Neural cell (in vitro differentiated cells): ENCODE measurements around the gene MS4A15. TPM values are rescaled to one million over a fixed set of nuclear protein-coding genes. Genes with fewer than 3 reads are reported as not detected.

Source experiments
- H2AFZ ChIP-seq: fragments of 200-600, 300-800 bp; sonication (generic), shearing (Covaris generic); 2 replicates; pipeline ENCODE4 v1.6.0; 2014; ENCODE audit warnings: low read depth, mild to moderate bottlenecking, antibody characterized with exemption, low read length, moderate library complexity
- H3F3A ChIP-seq: fragments of 200-600 bp; shearing (Covaris generic); 2 replicates; pipeline ENCODE4 v1.6.1; 2016; ENCODE audit warnings: mild to moderate bottlenecking, moderate library complexity, mixed read lengths, antibody characterized with exemption, low read length; ENCODE audit not compliant: insufficient read depth, poor library complexity, severe bottlenecking
- H3K27ac ChIP-seq: fragments of 200-600, 300-800 bp; sonication (generic), shearing (Covaris generic); 2 replicates; pipeline ENCODE4 v1.5.1; 2014; ENCODE audit warnings: mild to moderate bottlenecking, low read length, moderate library complexity
- H3K27me3 ChIP-seq: fragments of 300-800, 200-600 bp; sonication (generic), shearing (Covaris generic); 2 replicates; pipeline ENCODE4 v1.6.0; 2014; ENCODE audit warnings: mild to moderate bottlenecking, low read depth, low read length, moderate library complexity; ENCODE audit not compliant: insufficient read depth
- H3K36me3 ChIP-seq: fragments of 300-800, 200-600 bp; sonication (generic), shearing (Covaris generic); 2 replicates; pipeline ENCODE4 v1.5.1; 2014; ENCODE audit warnings: mild to moderate bottlenecking, antibody characterized with exemption, low read length, moderate library complexity; ENCODE audit not compliant: insufficient read depth
- H3K4me2 ChIP-seq: fragments of 300-800, 200-600 bp; sonication (generic), shearing (Covaris generic); 2 replicates; pipeline ENCODE4 v1.6.0; 2014; ENCODE audit warnings: mild to moderate bottlenecking, low read length
- H3K4me3 ChIP-seq: fragments of 300-800, 200-600 bp; sonication (generic), shearing (Covaris generic); 2 replicates; pipeline ENCODE4 v1.5.1; 2014; ENCODE audit warnings: mild to moderate bottlenecking, low read length, moderate library complexity
- H3K79me2 ChIP-seq: fragments of 200-600 bp; shearing (Covaris generic); replicated peaks from 2 replicates; pipeline ENCODE4 v1.6.0; 2014; ENCODE audit warnings: mild to moderate bottlenecking, low read length, moderate library complexity; ENCODE audit not compliant: insufficient read depth
- H3K9ac ChIP-seq: fragments of 300-800, 200-600 bp; sonication (generic), shearing (Covaris generic); 2 replicates; pipeline ENCODE4 v1.6.1; 2016; ENCODE audit warnings: mild to moderate bottlenecking, low read length, mixed read lengths
- H3K9me2 ChIP-seq: fragments of 200-600 bp; shearing (Covaris generic); 2 replicates; pipeline ENCODE4 v1.6.1; 2016; ENCODE audit warnings: mild to moderate bottlenecking, low read length, mixed read lengths; ENCODE audit not compliant: insufficient read depth
- H3K9me3 ChIP-seq: fragments of 200-600, 300-800 bp; sonication (generic), shearing (Covaris generic); 2 replicates; pipeline ENCODE4 v1.6.1; 2016; ENCODE audit warnings: mild to moderate bottlenecking, mixed run types, low read length, moderate library complexity, mixed read lengths
- H4K20me1 ChIP-seq: fragments of 200-600 bp; shearing (Covaris generic); 2 replicates; pipeline ENCODE4 v1.6.1; 2016; ENCODE audit warnings: mild to moderate bottlenecking, mixed run types; ENCODE audit not compliant: insufficient read depth
- EP300 ChIP-seq: fragments of 450-650 bp; conservative IDR thresholded peaks from 2 replicates; pipeline ENCODE4 v1.6.1; 2014; ENCODE audit warnings: antibody characterized with exemption, mild to moderate bottlenecking, moderate library complexity; ENCODE audit not compliant: poor library complexity, severe bottlenecking
- EZH2 ChIP-seq: fragments of 200-600, 300-800 bp; shearing (Covaris generic), sonication (generic); IDR thresholded peaks from 2 replicates; pipeline ENCODE4 v1.6.1; 2014; ENCODE audit warnings: antibody characterized with exemption, low read length, borderline replicate concordance, mild to moderate bottlenecking; ENCODE audit not compliant: insufficient read depth, poor library complexity, severe bottlenecking
- MXI1 ChIP-seq: fragments of 450-650 bp; conservative IDR thresholded peaks from 2 replicates; pipeline ENCODE4 v1.6.1; 2014; ENCODE audit warnings: antibody characterized with exemption, mild to moderate bottlenecking; ENCODE audit not compliant: poor library complexity, severe bottlenecking
- POLR2AphosphoS5 ChIP-seq: IDR thresholded peaks from 2 replicates; pipeline ENCODE4 v1.6.1; 2012
- RAD21 ChIP-seq: fragments of 450-650 bp; conservative IDR thresholded peaks from 2 replicates; pipeline ENCODE4 v1.6.1; 2014; ENCODE audit warnings: antibody characterized with exemption, mild to moderate bottlenecking, moderate library complexity
- SMC3 ChIP-seq: fragments of 450-650 bp; conservative IDR thresholded peaks from 2 replicates; pipeline ENCODE4 v1.6.1; 2014; ENCODE audit warnings: antibody characterized with exemption, mild to moderate bottlenecking, moderate library complexity; ENCODE audit not compliant: poor library complexity
- TAF1 ChIP-seq: IDR thresholded peaks from 2 replicates; pipeline ENCODE4 v1.6.1; 2012; ENCODE audit warnings: low read depth
- polyA plus RNA-seq: library from polyadenylated mRNA; depleted of rRNA; stranded (reverse); fragments of >200 nt; gene quantifications from 2 replicates; pipeline ENCODE4 v1.2.3, GENCODE V29; 2014
- TF ChIP-seq, protein P1 (sequence below): IDR thresholded peaks from 2 replicates; pipeline ENCODE4 v1.6.1; 2012; ENCODE audit warnings: borderline replicate concordance
- TF ChIP-seq, protein P2 (sequence below): fragments of 450-650 bp; IDR thresholded peaks from 2 replicates; pipeline ENCODE4 v1.5.1; 2014; ENCODE audit warnings: antibody characterized with exemption, mild to moderate bottlenecking, moderate library complexity; ENCODE audit not compliant: poor library complexity, severe bottlenecking

Gene MS4A15
- polyA plus RNA-seq, 1 donor from 2014 or later = not detected

DNA sequence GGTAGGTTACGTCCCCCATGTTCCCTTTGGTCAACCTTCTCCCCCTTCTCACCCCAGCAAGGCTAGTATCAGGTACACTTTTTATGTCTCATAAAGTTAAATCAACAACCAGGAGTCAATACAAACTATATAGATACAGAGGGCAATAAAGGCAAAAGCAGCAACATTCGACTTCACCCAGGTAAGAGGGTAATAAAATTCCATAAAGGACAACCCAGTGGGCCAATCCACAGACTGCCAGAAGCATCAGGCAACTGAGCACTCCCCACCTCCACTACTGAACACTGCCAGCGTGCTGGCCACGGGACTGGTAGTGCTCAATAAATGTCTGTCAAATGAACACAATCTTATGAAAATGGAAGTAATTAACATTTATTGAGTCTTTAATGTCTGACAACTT, 37.3 kb upstream of the MS4A15 start:
- no peak overlapping the region for H3K27ac ChIP-seq
- H3K79me2 ChIP-seq = no peaks in the 10 kb centered on the region
- H3F3A ChIP-seq = no peaks in the 10 kb centered on the region
- no peaks in the 10 kb centered on the region for H3K9me3 ChIP-seq
- no peak overlapping the region for H3K9ac ChIP-seq
- TF ChIP-seq, protein P1, sequence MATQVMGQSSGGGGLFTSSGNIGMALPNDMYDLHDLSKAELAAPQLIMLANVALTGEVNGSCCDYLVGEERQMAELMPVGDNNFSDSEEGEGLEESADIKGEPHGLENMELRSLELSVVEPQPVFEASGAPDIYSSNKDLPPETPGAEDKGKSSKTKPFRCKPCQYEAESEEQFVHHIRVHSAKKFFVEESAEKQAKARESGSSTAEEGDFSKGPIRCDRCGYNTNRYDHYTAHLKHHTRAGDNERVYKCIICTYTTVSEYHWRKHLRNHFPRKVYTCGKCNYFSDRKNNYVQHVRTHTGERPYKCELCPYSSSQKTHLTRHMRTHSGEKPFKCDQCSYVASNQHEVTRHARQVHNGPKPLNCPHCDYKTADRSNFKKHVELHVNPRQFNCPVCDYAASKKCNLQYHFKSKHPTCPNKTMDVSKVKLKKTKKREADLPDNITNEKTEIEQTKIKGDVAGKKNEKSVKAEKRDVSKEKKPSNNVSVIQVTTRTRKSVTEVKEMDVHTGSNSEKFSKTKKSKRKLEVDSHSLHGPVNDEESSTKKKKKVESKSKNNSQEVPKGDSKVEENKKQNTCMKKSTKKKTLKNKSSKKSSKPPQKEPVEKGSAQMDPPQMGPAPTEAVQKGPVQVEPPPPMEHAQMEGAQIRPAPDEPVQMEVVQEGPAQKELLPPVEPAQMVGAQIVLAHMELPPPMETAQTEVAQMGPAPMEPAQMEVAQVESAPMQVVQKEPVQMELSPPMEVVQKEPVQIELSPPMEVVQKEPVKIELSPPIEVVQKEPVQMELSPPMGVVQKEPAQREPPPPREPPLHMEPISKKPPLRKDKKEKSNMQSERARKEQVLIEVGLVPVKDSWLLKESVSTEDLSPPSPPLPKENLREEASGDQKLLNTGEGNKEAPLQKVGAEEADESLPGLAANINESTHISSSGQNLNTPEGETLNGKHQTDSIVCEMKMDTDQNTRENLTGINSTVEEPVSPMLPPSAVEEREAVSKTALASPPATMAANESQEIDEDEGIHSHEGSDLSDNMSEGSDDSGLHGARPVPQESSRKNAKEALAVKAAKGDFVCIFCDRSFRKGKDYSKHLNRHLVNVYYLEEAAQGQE = no peak
- TF ChIP-seq MXI1 = no peak
- no peak for TF ChIP-seq RAD21
- TF ChIP-seq, protein P2, sequence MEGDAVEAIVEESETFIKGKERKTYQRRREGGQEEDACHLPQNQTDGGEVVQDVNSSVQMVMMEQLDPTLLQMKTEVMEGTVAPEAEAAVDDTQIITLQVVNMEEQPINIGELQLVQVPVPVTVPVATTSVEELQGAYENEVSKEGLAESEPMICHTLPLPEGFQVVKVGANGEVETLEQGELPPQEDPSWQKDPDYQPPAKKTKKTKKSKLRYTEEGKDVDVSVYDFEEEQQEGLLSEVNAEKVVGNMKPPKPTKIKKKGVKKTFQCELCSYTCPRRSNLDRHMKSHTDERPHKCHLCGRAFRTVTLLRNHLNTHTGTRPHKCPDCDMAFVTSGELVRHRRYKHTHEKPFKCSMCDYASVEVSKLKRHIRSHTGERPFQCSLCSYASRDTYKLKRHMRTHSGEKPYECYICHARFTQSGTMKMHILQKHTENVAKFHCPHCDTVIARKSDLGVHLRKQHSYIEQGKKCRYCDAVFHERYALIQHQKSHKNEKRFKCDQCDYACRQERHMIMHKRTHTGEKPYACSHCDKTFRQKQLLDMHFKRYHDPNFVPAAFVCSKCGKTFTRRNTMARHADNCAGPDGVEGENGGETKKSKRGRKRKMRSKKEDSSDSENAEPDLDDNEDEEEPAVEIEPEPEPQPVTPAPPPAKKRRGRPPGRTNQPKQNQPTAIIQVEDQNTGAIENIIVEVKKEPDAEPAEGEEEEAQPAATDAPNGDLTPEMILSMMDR = no peak
- TF ChIP-seq TAF1 = no peak
- no peak for TF ChIP-seq SMC3
- no peak for TF ChIP-seq EP300
- TF ChIP-seq EZH2 = no peak
- TF ChIP-seq POLR2AphosphoS5 = no peak
- no peaks in the 10 kb centered on the region for H3K27me3 ChIP-seq
- no peak overlapping the region for H3K4me3 ChIP-seq
- no peaks in the 10 kb centered on the region for H3K36me3 ChIP-seq
- H2AFZ ChIP-seq = no peak overlapping the region
- H4K20me1 ChIP-seq = no peaks in the 10 kb centered on the region
- no peaks in the 10 kb centered on the region for H3K9me2 ChIP-seq
- no peak overlapping the region for H3K4me2 ChIP-seq

DNA sequence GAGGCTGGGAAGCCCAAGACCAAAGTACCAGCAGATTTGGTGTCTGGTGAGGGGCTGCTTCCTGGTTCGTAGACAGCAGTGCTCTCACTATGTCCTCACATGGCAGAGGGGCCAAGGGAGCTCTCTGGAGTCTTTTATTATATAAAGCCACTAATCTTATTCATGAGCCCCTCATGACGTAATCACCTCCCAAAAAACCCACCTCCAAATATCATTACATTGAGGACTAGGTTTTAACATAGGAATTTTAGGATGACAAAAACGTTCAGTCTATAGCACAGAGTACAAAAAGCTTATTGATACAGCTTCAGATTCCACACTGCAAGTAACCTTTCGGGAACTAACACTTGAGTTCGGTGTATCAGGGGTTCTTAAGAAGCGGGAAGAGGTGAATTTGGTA, 36.2 kb upstream of the MS4A15 start:
- Histone ChIP-seq H3K27me3 (no peaks in the 10 kb centered on the region), H3K9me3 (no peaks in the 10 kb centered on the region), H3K36me3 (no peaks in the 10 kb centered on the region), H3F3A (no peaks in the 10 kb centered on the region), H3K27ac (no peak overlapping the region), H3K4me3 (no peak overlapping the region), H3K9ac (no peak overlapping the region), H3K79me2 (no peaks in the 10 kb centered on the region), H2AFZ (no peak overlapping the region), H3K9me2 (no peaks in the 10 kb centered on the region), H4K20me1 (no peaks in the 10 kb centered on the region), H3K4me2 (no peak overlapping the region)
- TF ChIP-seq EP300 (no peak), RAD21 (no peak), MXI1 (no peak), EZH2 (no peak), POLR2AphosphoS5 (no peak), TAF1 (no peak), SMC3 (no peak)
- TF ChIP-seq, protein P1 = no peak
